NCI-H748 treated with DMSO at 0.1 percent for 48 hours (cell line): ENCODE measurements around the gene BMP4.
"Not testable (repeated sequence)": the region's sequence is repeated elsewhere in the genome, so short reads cannot be mapped to it uniquely, and the experiment has no call there.

Experiments used
- DNase-seq: peaks from one replicate; lab custom pipeline; 2025; lab: John Stamatoyannopoulos, UW

Gene BMP4

DNA sequence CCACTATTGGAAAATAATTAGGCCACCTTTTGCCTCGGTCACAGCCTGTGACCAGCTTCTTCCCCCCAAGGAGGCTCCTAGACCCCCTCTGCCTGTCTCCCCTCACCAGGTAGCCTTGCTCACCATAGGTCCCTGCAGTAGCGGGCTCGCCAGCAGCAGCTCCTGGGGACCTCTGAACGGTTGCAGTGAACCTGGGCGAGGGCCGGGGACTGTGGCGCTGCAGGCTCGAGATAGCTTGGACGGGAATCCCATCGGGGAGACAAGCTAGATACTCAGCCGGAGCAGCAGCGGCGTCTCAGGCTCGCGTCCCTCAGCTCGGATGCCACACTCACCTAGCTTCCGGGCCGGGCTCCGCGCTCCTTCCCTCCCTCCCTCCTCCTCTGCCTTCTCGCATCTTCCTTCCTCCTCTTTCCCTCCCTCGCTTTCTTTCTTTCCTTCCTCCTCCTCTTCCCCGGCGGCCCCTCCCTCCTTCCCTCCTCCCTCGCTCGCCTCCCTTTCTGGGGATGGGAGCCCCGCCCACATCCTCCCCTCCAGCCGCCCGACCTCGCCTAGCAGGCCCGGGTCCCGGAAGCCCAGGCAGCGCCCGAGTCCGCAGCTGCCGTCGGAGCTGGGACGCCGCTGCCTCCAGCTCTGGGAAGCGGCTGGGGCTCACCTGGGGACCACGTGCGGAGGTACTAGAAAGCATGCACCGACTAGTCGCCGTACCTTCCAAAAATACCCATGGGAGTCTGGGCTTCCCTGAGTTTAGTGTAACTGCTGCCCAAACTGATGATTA lies at the start of gene BMP4:
Gene BMP4 (minus strand): TSS at position 399 of the 775 bp plus-strand sequence. CDS start 4,603 bp downstream, outside the sequence.
- DNase-seq = no peak

GRCh38 chr14:54003064-54003463 lies 46.4 kb upstream of the BMP4 start:
- no peak for DNase-seq

DNA sequence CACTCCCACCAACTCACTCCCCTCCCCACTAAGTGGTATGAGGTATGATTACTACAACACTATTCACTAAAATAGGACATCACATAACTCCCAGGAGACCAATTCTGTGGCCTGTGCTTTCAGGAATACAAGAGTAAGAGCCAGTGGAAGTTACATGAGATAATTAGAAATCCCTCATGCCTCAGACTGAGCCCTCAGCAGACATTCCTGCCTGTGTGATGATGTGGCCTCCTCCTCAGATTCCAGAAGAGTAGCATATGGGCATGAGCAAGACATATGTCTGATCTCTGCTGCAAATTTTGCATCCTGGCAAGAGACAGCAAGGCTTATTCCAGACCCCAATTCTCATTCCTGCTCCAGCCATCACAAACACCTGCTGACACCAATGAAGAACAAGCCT lies 46.0 kb upstream of the BMP4 start:
- DNase-seq = no peak

- no peak for DNase-seq
Observed at GRCh38 chr14:54001189-54001878, 44.7 kb upstream of the BMP4 start.

GRCh38 chr14:54000341-54000811 lies 43.8 kb upstream of the BMP4 start:
- no peak for DNase-seq

DNA sequence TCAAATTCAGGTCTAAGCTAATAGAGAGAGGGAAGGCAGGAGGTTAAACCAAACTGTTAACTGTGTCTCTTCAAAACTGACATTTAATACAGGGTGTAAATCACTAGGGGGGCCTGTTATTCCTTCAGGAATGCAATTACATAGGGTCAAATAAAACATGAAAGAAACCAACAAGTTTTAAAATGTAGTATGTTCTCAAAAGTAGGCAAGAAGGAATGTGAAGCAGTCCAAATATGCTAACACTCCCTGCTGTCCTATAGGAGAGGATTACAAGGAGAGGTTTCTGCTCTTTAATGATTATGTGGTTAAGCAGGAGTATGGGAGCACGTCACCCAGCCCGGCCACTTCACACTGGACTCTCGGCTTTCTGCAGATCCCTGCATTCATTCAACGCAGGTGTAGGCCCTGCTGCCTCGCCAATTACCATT lies 42.5 kb upstream of the BMP4 start:
- no peak for DNase-seq

- no peak for DNase-seq
Observed at GRCh38 chr14:53996041-53996440, 39.4 kb upstream of the BMP4 start.

GRCh38 chr14:53993920-53994607 lies 37.4 kb upstream of the BMP4 start:
- no peak for DNase-seq

DNA sequence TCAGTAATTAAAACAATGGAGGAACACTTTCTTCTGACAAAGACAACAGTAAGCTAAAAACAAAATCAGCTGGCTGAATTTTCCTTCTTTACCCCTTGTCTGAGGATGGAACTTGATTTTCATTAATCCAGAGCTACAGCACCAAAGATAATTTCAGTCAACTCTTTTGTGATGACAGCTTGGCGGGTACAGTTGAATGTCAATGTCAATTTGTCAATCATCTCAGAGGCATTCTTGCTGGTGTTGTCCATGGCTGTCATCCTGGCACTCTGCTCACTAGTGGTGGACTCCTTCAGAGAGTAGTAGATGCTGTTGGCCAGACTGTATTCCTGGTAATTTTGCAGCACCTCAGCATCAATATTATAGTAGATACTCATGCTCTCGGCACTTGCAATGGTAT lies 34.4 kb upstream of the BMP4 start:
- no peak for DNase-seq

DNA sequence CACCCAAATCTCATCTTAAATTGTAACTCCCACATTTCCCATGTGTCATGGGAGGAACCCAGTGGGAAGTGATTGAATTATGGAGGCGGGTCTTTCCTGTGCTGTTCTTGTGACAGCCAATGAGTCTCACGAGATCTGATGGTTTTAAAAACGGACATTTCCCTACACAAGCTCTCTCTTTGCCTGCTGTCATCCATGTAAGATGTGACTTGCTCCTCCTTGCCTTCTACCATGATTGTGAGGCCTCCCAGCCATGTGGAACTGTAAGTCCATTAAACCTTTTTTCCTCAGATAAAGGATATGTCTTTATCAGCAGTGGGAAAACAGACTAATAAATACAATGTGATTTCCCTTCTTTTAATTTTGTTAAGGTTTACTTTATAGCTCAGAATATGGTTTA lies 30.1 kb upstream of the BMP4 start:
- not testable (repeated sequence) for DNase-seq

GRCh38 chr14:53984958-53985357 lies 28.3 kb upstream of the BMP4 start:
- not testable (repeated sequence) for DNase-seq

DNA sequence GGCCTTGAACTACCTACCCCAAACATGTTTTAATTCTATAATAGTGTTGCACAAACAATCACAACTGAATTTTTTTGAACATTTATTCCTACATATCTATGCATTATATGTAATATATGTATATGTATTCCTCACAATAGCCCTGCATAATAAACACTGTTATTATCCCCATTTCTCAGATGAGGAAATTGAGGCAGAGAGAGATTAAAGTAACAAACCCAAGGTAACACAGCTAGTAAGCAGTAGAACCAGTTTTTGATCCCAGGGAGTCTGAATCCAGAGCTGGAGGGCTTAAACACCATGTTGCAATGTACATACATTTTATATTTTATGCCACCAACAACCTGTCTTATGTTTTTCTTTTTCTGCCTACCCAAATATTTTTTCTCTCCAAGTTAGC lies 26.5 kb upstream of the BMP4 start:
- DNase-seq = no peak

- no peak for DNase-seq
Observed at GRCh38 chr14:53982546-53982945, 25.9 kb upstream of the BMP4 start.

DNA sequence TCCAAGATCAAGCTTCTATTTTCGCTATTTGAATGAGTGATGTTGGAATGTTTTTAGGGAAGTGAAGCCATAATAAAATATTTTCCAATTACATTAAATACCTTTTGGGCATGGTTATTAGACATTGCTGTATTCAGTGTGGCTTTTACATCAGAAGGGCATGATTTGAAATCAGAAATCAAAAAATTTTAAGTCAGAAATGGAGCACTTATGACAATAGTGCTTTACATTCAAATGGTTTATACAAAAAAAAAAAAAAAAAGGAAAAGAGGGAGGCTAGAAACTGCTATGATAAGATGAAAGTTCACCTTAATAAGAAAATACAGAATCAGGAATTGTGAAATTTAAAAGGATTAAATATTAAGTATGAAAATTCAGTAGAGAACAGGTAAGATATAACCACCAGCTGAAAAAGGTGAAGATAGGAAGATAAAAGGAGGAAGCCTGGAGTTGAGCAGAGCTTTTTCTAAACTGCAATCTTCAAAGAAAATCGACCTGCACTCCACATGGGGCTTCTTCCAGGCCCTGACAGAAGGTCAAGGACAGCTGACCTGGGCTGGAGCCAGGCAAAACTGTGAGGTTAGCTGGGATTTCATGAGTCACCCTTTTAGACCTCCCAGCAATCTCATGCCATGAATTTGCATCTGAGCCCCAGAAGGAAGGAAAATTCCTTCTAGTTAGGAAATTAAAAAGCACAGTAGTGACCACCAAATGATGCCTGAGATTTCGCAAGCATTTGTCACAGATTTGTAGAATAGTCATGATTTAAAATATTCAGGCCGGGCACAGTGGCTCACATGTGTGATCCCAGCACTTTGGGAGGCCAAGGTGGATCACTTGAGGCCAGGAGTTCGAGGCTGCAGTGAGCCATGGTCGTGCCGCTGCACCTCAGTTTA lies 23.4 kb upstream of the BMP4 start:
- no peak for DNase-seq

DNA sequence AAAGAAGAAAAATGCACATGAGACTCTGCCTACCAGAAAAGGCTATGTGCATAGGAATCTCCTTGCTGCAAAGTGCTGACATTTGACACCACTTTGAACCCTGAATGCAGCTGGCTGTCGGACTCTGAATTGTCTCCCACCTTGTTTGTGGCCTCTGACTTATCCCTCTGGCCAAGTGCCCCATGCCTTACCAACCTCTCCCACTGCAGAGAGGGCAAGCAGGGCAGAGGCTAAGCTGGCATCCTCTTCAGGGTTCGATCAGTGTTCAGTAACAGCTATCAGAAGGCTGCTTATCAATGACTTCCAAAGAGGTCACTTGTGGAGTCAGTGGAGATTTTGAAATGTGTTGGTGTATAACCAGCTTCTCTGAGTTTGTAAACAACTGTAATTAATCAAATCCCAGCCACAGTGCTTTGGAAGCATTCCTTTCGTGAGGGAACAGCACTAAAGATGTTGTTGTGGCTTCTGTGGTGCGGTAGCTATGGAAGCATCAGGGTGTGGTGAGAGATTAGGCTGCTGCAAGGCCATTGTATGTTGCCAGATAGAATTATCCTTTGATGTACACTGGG lies 22.6 kb upstream of the BMP4 start:
- no peak for DNase-seq

- no peak for DNase-seq
Observed at GRCh38 chr14:53978194-53978593, 21.6 kb upstream of the BMP4 start.

DNA sequence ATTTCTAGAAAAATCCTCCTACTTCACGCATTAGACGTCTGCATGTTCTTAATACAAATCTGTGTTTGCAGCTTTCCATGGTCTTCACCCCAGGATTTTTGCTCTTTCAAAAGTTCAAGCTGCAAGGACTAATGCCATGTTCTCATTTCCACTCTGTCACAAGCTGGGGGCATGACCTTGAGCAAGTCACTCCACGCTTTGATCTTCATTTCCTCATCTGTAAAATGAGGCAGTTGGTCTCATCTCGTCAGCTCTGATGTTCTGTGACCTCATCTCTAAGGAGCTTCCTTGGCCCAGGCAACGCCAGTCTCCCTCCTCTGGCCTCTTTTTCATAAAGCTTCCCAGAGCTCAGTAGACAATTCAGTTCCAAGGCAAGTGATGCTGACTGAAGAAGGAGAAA lies 18.8 kb upstream of the BMP4 start:
- no peak for DNase-seq

DNA sequence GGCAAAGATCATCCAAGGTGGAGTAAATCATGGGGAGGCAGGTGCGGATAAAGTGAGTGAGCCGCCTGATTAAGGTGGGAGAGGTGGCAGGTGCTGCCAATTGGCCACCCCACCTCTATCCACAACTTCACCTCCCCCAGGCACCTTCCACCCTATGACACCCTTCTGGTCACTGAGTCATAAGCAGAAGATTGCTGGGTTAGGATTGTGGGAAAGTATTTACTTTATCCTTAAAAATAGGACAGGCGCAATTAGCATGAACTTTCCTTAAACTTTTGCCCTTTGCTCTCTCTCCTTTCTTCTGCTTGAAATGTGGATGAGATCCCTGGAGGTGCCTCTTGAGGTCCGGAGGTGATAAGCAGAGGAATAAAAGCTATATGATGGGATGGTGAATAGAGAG lies 14.9 kb upstream of the BMP4 start:
- no peak for DNase-seq

DNA sequence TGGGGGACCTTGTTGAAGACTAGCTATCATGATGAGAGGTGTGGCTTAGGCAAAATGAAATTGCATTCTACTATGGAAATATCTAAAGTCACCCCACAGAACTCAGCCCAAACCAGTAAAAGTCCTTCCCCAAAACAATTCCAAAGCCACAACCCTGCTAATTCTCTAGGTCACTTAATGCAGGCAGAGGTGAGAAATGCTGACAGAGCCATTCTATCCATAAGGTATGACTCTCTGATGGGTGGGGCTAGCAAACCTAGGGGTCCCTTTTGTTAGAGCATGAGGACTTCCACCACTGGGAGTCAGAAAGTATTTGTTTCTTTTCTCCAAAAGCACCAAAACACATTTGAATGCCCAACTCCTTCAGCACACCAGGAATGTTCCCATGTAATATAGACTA lies 12.7 kb upstream of the BMP4 start:
- DNase-seq = no peak

GRCh38 chr14:53968726-53969125 lies 12.1 kb upstream of the BMP4 start:
- no peak for DNase-seq

DNA sequence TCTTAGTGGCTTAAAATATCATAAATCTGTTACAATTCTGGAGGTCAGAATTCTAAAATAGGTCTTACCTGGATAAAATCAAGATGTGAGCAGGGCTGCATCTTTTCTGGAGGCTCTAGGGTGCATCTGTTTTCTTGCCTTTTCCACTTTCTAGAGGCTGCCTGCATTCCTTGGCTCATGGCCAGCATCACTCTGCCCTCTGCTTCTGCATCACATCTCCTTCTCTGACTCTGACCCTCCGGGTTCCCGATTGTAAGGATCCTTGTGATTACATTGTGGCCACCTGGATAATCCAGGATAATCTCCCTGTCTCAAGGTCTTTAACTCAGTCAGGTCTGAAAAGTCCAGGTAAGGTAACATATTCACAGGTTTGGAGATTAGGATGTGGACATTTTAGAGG lies 11.0 kb upstream of the BMP4 start:
- no peak for DNase-seq

DNA sequence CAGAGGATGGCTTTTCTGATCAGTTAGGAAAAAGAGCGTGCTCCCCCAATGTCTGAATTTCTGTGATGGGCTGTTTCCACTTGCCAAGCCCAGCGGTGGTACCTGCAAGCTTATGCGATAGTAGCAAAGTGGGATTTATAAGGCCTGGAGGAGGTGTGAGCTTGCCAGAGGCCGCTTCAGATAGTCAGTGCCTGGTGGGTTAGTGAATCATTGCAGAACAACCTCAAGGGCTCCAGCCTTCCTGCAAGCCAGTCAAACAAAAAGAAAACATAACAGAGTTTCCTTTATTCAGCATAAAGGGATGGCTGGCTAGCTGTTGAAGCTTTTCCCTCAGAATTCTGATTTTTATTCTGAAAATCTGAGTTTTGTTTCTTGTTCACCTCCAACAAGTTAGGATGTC lies 7.6 kb upstream of the BMP4 start:
- no peak for DNase-seq
